H9 (cell line): ENCODE data around the gene SLC2A9. TPM values are rescaled to one million over a fixed set of nuclear protein-coding genes. Genes with fewer than 3 reads are reported as not detected.

Source experiments
- DNase-seq: peaks from one replicate; pipeline ENCODE4 v3.0.0-alpha.2; 2017
- H2AFZ ChIP-seq: one replicate; pipeline ENCODE4 v1.6.1; 2013; ENCODE audit warnings: mild to moderate bottlenecking, low read length, control low read depth, moderate library complexity
- H2AK5ac ChIP-seq: 2 replicates; pipeline ENCODE4 v1.6.1; 2013; ENCODE audit warnings: low read length, control low read depth, mixed read lengths; ENCODE audit not compliant: insufficient read length
- H2BK120ac ChIP-seq: one replicate; pipeline ENCODE4 v1.6.1; 2013; ENCODE audit warnings: low read depth, mild to moderate bottlenecking, low read length, control low read depth, inconsistent platforms; ENCODE audit not compliant: poor library complexity, severe bottlenecking
- H2BK12ac ChIP-seq: 2 replicates; pipeline ENCODE4 v1.6.1; 2013; ENCODE audit warnings: low read length, control low read depth, mixed read lengths, low read depth; ENCODE audit not compliant: insufficient read length
- H2BK15ac ChIP-seq: 2 replicates; pipeline ENCODE4 v1.6.1; 2013; ENCODE audit warnings: low read depth, low read length, control low read depth
- H2BK20ac ChIP-seq: one replicate; pipeline ENCODE4 v1.6.1; 2013; ENCODE audit warnings: low read depth, mild to moderate bottlenecking, low read length, control low read depth, inconsistent platforms; ENCODE audit not compliant: poor library complexity, severe bottlenecking
- H2BK5ac ChIP-seq: 2 replicates; pipeline ENCODE4 v1.6.1; 2013; ENCODE audit warnings: low read length, control low read depth, mixed read lengths; ENCODE audit not compliant: insufficient read length
- H3K14ac ChIP-seq: 2 replicates; pipeline ENCODE4 v1.6.1; 2013; ENCODE audit warnings: low read length, control low read depth; ENCODE audit not compliant: insufficient read depth
- H3K18ac ChIP-seq: 2 replicates; pipeline ENCODE4 v1.6.1; 2013; ENCODE audit warnings: low read depth, mild to moderate bottlenecking, mixed read lengths, low read length, control low read depth; ENCODE audit not compliant: insufficient read length
- H3K23ac ChIP-seq: 2 replicates; pipeline ENCODE4 v1.6.1; 2013; ENCODE audit warnings: low read length, control low read depth, mixed read lengths, low read depth; ENCODE audit not compliant: insufficient read length
- H3K23me2 ChIP-seq: 2 replicates; pipeline ENCODE4 v1.6.1; 2013; ENCODE audit warnings: low read depth, mild to moderate bottlenecking, mixed read lengths, low read length, control low read depth; ENCODE audit not compliant: insufficient read length, poor library complexity, severe bottlenecking
- H3K27ac ChIP-seq: 2 replicates; pipeline ENCODE4 v1.5.1; 2013; ENCODE audit warnings: low read length, control low read depth, mixed read lengths, low read depth; ENCODE audit not compliant: insufficient read length
- H3K27me3 ChIP-seq: 2 replicates; pipeline ENCODE4 v1.6.1; 2013; ENCODE audit warnings: low read length, control low read depth, inconsistent platforms; ENCODE audit not compliant: insufficient read depth
- H3K4ac ChIP-seq: 2 replicates; pipeline ENCODE4 v1.6.1; 2013; ENCODE audit warnings: low read depth, mild to moderate bottlenecking, control low read depth, inconsistent platforms, low read length, moderate library complexity
- H3K4me1 ChIP-seq: 2 replicates; pipeline ENCODE4 v1.6.1; 2013; ENCODE audit warnings: low read length, control low read depth, inconsistent platforms; ENCODE audit not compliant: insufficient read depth
- H3K4me2 ChIP-seq: 2 replicates; pipeline ENCODE4 v1.6.1; 2013; ENCODE audit warnings: low read length, control low read depth, mixed read lengths; ENCODE audit not compliant: insufficient read length, insufficient read depth
- H3K56ac ChIP-seq: 2 replicates; pipeline ENCODE4 v1.6.1; 2013; ENCODE audit warnings: low read depth, mild to moderate bottlenecking, mixed read lengths, low read length, control low read depth; ENCODE audit not compliant: insufficient read length
- H3K79me1 ChIP-seq: 2 replicates; pipeline ENCODE4 v1.6.1; 2013; ENCODE audit warnings: low read depth, mild to moderate bottlenecking, moderate library complexity, low read length, control low read depth, inconsistent platforms; ENCODE audit not compliant: insufficient read depth, poor library complexity, severe bottlenecking
- H3K79me2 ChIP-seq: 2 replicates; pipeline ENCODE4 v1.6.1; 2013; ENCODE audit warnings: low read length, control low read depth, inconsistent platforms; ENCODE audit not compliant: insufficient read depth
- H3K9ac ChIP-seq: 2 replicates; pipeline ENCODE4 v1.6.1; 2013; ENCODE audit warnings: low read length, control low read depth, mixed read lengths; ENCODE audit not compliant: insufficient read length; ENCODE audit errors: extremely low read depth
- H3K9me3 ChIP-seq: one replicate; pipeline ENCODE4 v1.6.1; 2013; ENCODE audit warnings: low read depth, low read length, inconsistent platforms; ENCODE audit not compliant: control insufficient read depth
- H3T11ph ChIP-seq: one replicate; pipeline ENCODE4 v1.6.1; 2013; ENCODE audit warnings: mild to moderate bottlenecking, low read length, control low read depth, inconsistent platforms
- H4K20me1 ChIP-seq: one replicate; pipeline ENCODE4 v1.6.1; 2013; ENCODE audit not compliant: control insufficient read depth, insufficient read length, insufficient read depth
- H4K5ac ChIP-seq: 2 replicates; pipeline ENCODE4 v1.6.1; 2013; ENCODE audit warnings: low read depth, mild to moderate bottlenecking, mixed read lengths, low read length, control low read depth; ENCODE audit not compliant: insufficient read length
- H4K8ac ChIP-seq: replicated peaks from 2 replicates; pipeline ENCODE4 v1.6.1; 2013; ENCODE audit warnings: low read length, control low read depth, mixed read lengths, low read depth; ENCODE audit not compliant: insufficient read length
- H4K91ac ChIP-seq: 2 replicates; pipeline ENCODE4 v1.6.1; 2013; ENCODE audit warnings: low read depth, mild to moderate bottlenecking, moderate library complexity, mixed read lengths, low read length, control low read depth; ENCODE audit not compliant: insufficient read length
- H3K27ac Mint-ChIP-seq, 3 experiments: 2 replicates in 2 of 3; 3 replicates in 1 of 3; pipeline ENCODE4 v1.8.0; 2020 to 2021; ENCODE audit warnings: mixed read lengths in 3 of 3, mild to moderate bottlenecking in 1 of 3, moderate library complexity in 1 of 3
- H3K27me3 Mint-ChIP-seq: 2 replicates; pipeline ENCODE4 v1.8.0; 2021; ENCODE audit warnings: low read depth, mild to moderate bottlenecking, moderate library complexity, mixed read lengths
- H3K36me3 Mint-ChIP-seq, 3 experiments: 2 replicates in 2 of 3; 3 replicates in 1 of 3; pipeline ENCODE4 v1.8.0; 2020 to 2021; ENCODE audit warnings: low read depth in 3 of 3, mixed read lengths in 3 of 3; ENCODE audit not compliant: insufficient read depth in 1 of 3
- H3K4me1 Mint-ChIP-seq, 2 experiments: 2 replicates each; pipeline ENCODE4 v1.8.0; 2020; ENCODE audit warnings: mixed read lengths in 2 of 2
- H3K4me3 Mint-ChIP-seq, 2 experiments: 2 replicates in 1 of 2; 3 replicates in 1 of 2; pipeline ENCODE4 v1.8.0; 2020 to 2021; ENCODE audit warnings: mild to moderate bottlenecking in 2 of 2, mixed read lengths in 2 of 2, moderate library complexity in 1 of 2
- H3K9me3 Mint-ChIP-seq, 2 experiments: 2 replicates in 1 of 2; 3 replicates in 1 of 2; pipeline ENCODE4 v1.8.0; 2020; ENCODE audit warnings: mild to moderate bottlenecking in 2 of 2, mixed read lengths in 2 of 2, moderate library complexity in 1 of 2
- WGBS: extraction: QIAGEN DNeasy Blood & Tissue Kit; methylation state at CpG from one replicate; pipeline ENCODE4 v1.1.7; 2013; ENCODE audit warnings: missing lambda C conversion rate, low lambda C conversion rate, mixed read lengths; ENCODE audit not compliant: insufficient read length; ENCODE audit errors: extremely low coverage; 5-methylcytosine and 5-hydroxymethylcytosine counted together
- total RNA-seq: library from RNA; stranded (reverse); gene quantifications from 2 replicates; pipeline ENCODE4 v1.2.1, GENCODE V29; 2021
- TF ChIP-seq, protein P1 (sequence below): fragments of 200-600 bp; sonication (generic); conservative IDR thresholded peaks from 3 replicates; pipeline ENCODE4 v1.8.0; 2021; ENCODE audit warnings: antibody characterized with exemption, mild to moderate bottlenecking

Gene SLC2A9
- total RNA-seq, 1 experiment from 2014 or later, result 0.79 TPM

DNA sequence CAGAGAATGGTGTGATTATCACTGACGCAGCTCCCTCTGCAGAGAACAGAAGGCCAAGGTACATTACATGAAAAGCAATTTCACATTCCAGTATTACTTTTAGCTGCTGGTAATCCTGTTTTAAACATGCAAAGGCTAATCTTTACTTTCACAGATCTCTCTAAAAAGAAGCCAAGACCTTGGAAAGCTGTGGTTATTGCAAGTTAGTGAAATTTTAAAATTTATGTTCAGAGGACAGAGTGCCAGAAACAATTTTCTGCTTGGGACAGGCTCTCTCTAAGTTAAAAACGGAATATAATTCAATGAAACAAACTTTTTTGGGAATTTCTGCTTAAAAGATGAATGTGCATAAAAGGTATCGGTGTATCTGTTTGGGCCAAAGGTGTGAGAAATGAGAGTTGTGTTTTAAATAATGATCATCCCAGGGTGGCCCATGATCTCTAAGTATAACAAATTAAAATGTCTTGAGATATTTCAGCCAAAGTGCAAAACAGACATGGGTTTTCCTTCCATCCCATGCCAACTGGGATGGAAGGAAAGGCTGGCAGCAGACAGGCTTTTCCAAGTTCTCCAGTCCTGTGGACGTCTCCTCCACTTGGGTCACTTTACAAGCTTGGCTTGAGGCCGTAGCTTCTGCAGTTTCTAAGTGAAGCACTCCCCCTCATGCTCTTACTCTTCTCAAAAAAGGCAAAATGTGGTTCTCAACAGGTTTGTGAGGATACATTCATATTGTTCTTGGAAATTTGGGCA, 121.8 kb downstream of the SLC2A9 start:
- Histone ChIP-seq H4K8ac (no peak overlapping the region), H3K27me3 (no peaks in the 10 kb centered on the region), H4K20me1 (no peaks in the 10 kb centered on the region), H3K18ac (no peak overlapping the region), H3K9me3 (no peaks in the 10 kb centered on the region), H2BK120ac (no peak overlapping the region), H3K23me2 (no peaks in the 10 kb centered on the region), H4K5ac (no peak overlapping the region), H3K56ac (no peak overlapping the region), H2BK15ac (no peak overlapping the region), H3K79me1 (no peaks in the 10 kb centered on the region), H3K4me1 (no peaks in the 10 kb centered on the region; the same call in 1 of the 2 replicates), H3T11ph (no peak overlapping the region), H3K9ac (no peak overlapping the region), H4K91ac (no peak overlapping the region), H2BK5ac (no peak overlapping the region), H2AK5ac (no peak overlapping the region), H3K27ac (no peak overlapping the region), H3K79me2 (no peaks in the 10 kb centered on the region), H2AFZ (no peak overlapping the region), H3K4ac (no peak overlapping the region), H3K14ac (no peak overlapping the region), H3K23ac (no peak overlapping the region), H2BK12ac (no peak overlapping the region), H3K4me2 (no peak overlapping the region), H2BK20ac (no peak overlapping the region)
- no CpG with 5 or more reads among the region's 5 CpGs for WGBS
- H3K27ac Mint-ChIP-seq, result no peak overlapping the region
- no peak for DNase-seq
- TF ChIP-seq, protein P1, sequence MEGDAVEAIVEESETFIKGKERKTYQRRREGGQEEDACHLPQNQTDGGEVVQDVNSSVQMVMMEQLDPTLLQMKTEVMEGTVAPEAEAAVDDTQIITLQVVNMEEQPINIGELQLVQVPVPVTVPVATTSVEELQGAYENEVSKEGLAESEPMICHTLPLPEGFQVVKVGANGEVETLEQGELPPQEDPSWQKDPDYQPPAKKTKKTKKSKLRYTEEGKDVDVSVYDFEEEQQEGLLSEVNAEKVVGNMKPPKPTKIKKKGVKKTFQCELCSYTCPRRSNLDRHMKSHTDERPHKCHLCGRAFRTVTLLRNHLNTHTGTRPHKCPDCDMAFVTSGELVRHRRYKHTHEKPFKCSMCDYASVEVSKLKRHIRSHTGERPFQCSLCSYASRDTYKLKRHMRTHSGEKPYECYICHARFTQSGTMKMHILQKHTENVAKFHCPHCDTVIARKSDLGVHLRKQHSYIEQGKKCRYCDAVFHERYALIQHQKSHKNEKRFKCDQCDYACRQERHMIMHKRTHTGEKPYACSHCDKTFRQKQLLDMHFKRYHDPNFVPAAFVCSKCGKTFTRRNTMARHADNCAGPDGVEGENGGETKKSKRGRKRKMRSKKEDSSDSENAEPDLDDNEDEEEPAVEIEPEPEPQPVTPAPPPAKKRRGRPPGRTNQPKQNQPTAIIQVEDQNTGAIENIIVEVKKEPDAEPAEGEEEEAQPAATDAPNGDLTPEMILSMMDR, result no peak
- no peak overlapping the region for H3K4me3 Mint-ChIP-seq
- H3K9me3 Mint-ChIP-seq, result no peaks in the 10 kb centered on the region
- no peaks in the 10 kb centered on the region for H3K36me3 Mint-ChIP-seq
- H3K4me1 Mint-ChIP-seq, result peaks cover 14 to 23% of the 10 kb centered on the region in 2 experiments
- H3K27me3 Mint-ChIP-seq, result peaks cover 7% of the 10 kb centered on the region
